ENCODE results near the gene RSKR.
A peak's percentile ranks its signal among the peaks of the same experiment; 100 is the strongest.
"Not testable (repeated sequence)": the region's sequence is repeated elsewhere in the genome, so short reads cannot be mapped to it uniquely, and the experiment has no call there.

RSKR gene

GRCh38 chr17:28613931-28614381 lies at the start of gene RSKR:
Gene RSKR (minus strand): TSS chr17:28614185. CDS start chr17:28614161, 24 bp downstream.
- DNase-seq = no peak

GRCh38 chr17:28663723-28664122 lies 49.7 kb upstream of the RSKR start:
- DNase-seq = no peak

- DNase-seq = no peak
These were observed 48.5 kb upstream of the RSKR start for GRCh38 chr17:28662527-28662829.

GRCh38 chr17:28661635-28662526 lies 47.9 kb upstream of the RSKR start, which contains the start of the genes SDF2 and SUPT6H:
Gene SDF2 (minus strand): TSS chr17:28661906. CDS start chr17:28661876, 30 bp downstream.
Gene SUPT6H (plus strand): TSS chr17:28662205. CDS start chr17:28673402, 11,197 bp downstream.
- peak; percentile 77 for DNase-seq

GRCh38 chr17:28659497-28659881 lies 45.5 kb upstream of the RSKR start:
- not testable (repeated sequence) for DNase-seq

- not testable (repeated sequence) for DNase-seq
These were observed 44.9 kb upstream of the RSKR start for GRCh38 chr17:28658766-28659496.

GRCh38 chr17:28658342-28658741 lies 44.4 kb upstream of the RSKR start:
- not testable (repeated sequence) for DNase-seq

- no peak for DNase-seq
These were observed 43.8 kb upstream of the RSKR start for GRCh38 chr17:28657756-28658155.

- no peak for DNase-seq
These were observed 41.2 kb upstream of the RSKR start for GRCh38 chr17:28655160-28655559.

- no peak for DNase-seq
These were observed 34.7 kb upstream of the RSKR start for GRCh38 chr17:28648698-28649097.

GRCh38 chr17:28646039-28646754 lies 32.2 kb upstream of the RSKR start:
- no peak for DNase-seq

- no peak for DNase-seq
These were observed 31.6 kb upstream of the RSKR start for GRCh38 chr17:28645576-28645939.

GRCh38 chr17:28644787-28645575 lies 31.0 kb upstream of the RSKR start, which contains the start of gene BLTP2:
Gene BLTP2 (minus strand): TSS chr17:28645158. CDS start chr17:28645056, 102 bp downstream.
- peak; percentile 85 for DNase-seq

GRCh38 chr17:28643983-28644786 lies 30.2 kb upstream of the RSKR start:
- DNase-seq = peak; percentile 38

- DNase-seq = no peak
These were observed 27.6 kb upstream of the RSKR start for GRCh38 chr17:28641579-28641978.

GRCh38 chr17:28635506-28635905 lies 21.5 kb upstream of the RSKR start:
- no peak for DNase-seq

- no peak for DNase-seq
These were observed 20.4 kb upstream of the RSKR start for GRCh38 chr17:28634206-28634865.

GRCh38 chr17:28626818-28627217 lies 12.8 kb upstream of the RSKR start:
- no peak for DNase-seq

GRCh38 chr17:28624148-28624547 lies 10.2 kb upstream of the RSKR start:
- no peak for DNase-seq

- DNase-seq = no peak
These were observed 9.7 kb upstream of the RSKR start for GRCh38 chr17:28623696-28624095.

GRCh38 chr17:28622186-28622585 lies 8.2 kb upstream of the RSKR start:
- DNase-seq = no peak
